Nephron (organoid): Measurements from ENCODE around the gene PLA2G5.
"Not testable (repeated sequence)": the region's sequence is repeated elsewhere in the genome, so short reads cannot be mapped to it uniquely, and the experiment has no call there.

Experiments
- H3K27ac Mint-ChIP-seq, 3 experiments: 2 replicates each; pipeline ENCODE4 v1.8.0; 2020; ENCODE audit warnings: mixed read lengths in 3 of 3, mild to moderate bottlenecking in 2 of 3, moderate library complexity in 1 of 3
- H3K27me3 Mint-ChIP-seq: 2 replicates; pipeline ENCODE4 v1.8.0; 2021; ENCODE audit warnings: low read depth, mild to moderate bottlenecking, moderate library complexity, mixed read lengths
- H3K36me3 Mint-ChIP-seq: 2 replicates; pipeline ENCODE4 v1.8.0; 2020; ENCODE audit warnings: low read depth, mixed read lengths
- H3K4me1 Mint-ChIP-seq: 2 replicates; pipeline ENCODE4 v1.8.0; 2020; ENCODE audit warnings: mixed read lengths
- H3K4me3 Mint-ChIP-seq, 3 experiments: 2 replicates each; pipeline ENCODE4 v1.8.0; 2020; ENCODE audit warnings: mild to moderate bottlenecking in 3 of 3, mixed read lengths in 3 of 3, moderate library complexity in 2 of 3
- H3K9me3 Mint-ChIP-seq: 2 replicates; pipeline ENCODE4 v1.8.0; 2020; ENCODE audit warnings: mixed read lengths
- CTCF ChIP-seq, 3 experiments: fragments of 200-600 bp; sonication (generic); IDR thresholded peaks; one replicate each; pipeline ENCODE4 v1.5.0; 2021; ENCODE audit warnings: antibody characterized with exemption in 3 of 3; ENCODE audit not compliant: unreplicated experiment in 3 of 3

Gene PLA2G5

GRCh38 chr1:20124456-20125057 is 54.6 kb downstream of the PLA2G5 start:
- Mint-ChIP-seq H3K4me1 (peaks cover 7% of the 10 kb centered on the region), H3K4me3 (no peak overlapping the region)
- TF ChIP-seq CTCF (IDR thresholded peaks at IDR 0.05; ENCODE audit: unreplicated experiment in 3 of 3), result no peak

GRCh38 chr1:20125100-20125499 is 55.1 kb downstream of the PLA2G5 start:
- H3K36me3 Mint-ChIP-seq, result no peaks in the 10 kb centered on the region
- peaks cover 7% of the 10 kb centered on the region for H3K4me1 Mint-ChIP-seq

More at GRCh38 chr1:20124456-20125057, 54.6 kb downstream of the PLA2G5 start:
- Mint-ChIP-seq H3K27me3 (peaks cover 37% of the 10 kb centered on the region), H3K27ac (no peak overlapping the region), H3K36me3 (no peaks in the 10 kb centered on the region), H3K9me3 (peaks cover 12% of the 10 kb centered on the region)

GRCh38 chr1:20126041-20126805 is 56.2 kb downstream of the PLA2G5 start:
- Mint-ChIP-seq H3K4me3 (no peak overlapping the region), H3K36me3 (no peaks in the 10 kb centered on the region), H3K4me1 (peaks cover 7% of the 10 kb centered on the region), H3K27me3 (peaks cover 30% of the 10 kb centered on the region), H3K27ac (no peak overlapping the region), H3K9me3 (peaks cover 19% of the 10 kb centered on the region)
- no peak for TF ChIP-seq CTCF (IDR thresholded peaks at IDR 0.05; ENCODE audit: unreplicated experiment in 3 of 3)

More at GRCh38 chr1:20125100-20125499, 55.1 kb downstream of the PLA2G5 start:
- peaks cover 32% of the 10 kb centered on the region for H3K27me3 Mint-ChIP-seq
- peaks cover 17% of the 10 kb centered on the region for H3K9me3 Mint-ChIP-seq
- H3K4me3 Mint-ChIP-seq, result no peak overlapping the region
- no peak for TF ChIP-seq CTCF (IDR thresholded peaks at IDR 0.05; ENCODE audit: unreplicated experiment in 3 of 3)
- no peak overlapping the region for H3K27ac Mint-ChIP-seq

- H3K9me3 Mint-ChIP-seq, result peaks cover 22% of the 10 kb centered on the region
Observed at GRCh38 chr1:20126806-20127440, 56.9 kb downstream of the PLA2G5 start.

GRCh38 chr1:20130518-20130917 is 60.5 kb downstream of the PLA2G5 start:
- not testable (repeated sequence) for H3K4me3 Mint-ChIP-seq, H3K27ac Mint-ChIP-seq, H3K27me3 Mint-ChIP-seq, H3K4me1 Mint-ChIP-seq, H3K36me3 Mint-ChIP-seq
- H3K9me3 Mint-ChIP-seq, result peaks cover 26% of the 10 kb centered on the region

More at GRCh38 chr1:20126806-20127440, 56.9 kb downstream of the PLA2G5 start:
- Mint-ChIP-seq H3K27me3 (peaks cover 23% of the 10 kb centered on the region), H3K4me3 (no peak overlapping the region), H3K27ac (no peak overlapping the region), H3K36me3 (no peaks in the 10 kb centered on the region), H3K4me1 (peaks cover 7% of the 10 kb centered on the region)
- TF ChIP-seq CTCF (IDR thresholded peaks at IDR 0.05; ENCODE audit: unreplicated experiment in 3 of 3), result no peak

GRCh38 chr1:20134995-20135394 is 65.0 kb downstream of the PLA2G5 start:
- H3K27ac Mint-ChIP-seq, result no peak overlapping the region
- H3K36me3 Mint-ChIP-seq, result no peaks in the 10 kb centered on the region
- H3K4me1 Mint-ChIP-seq, result no peaks in the 10 kb centered on the region
- no peaks in the 10 kb centered on the region for H3K27me3 Mint-ChIP-seq
- no peak overlapping the region for H3K4me3 Mint-ChIP-seq
- H3K9me3 Mint-ChIP-seq, result peaks cover 9% of the 10 kb centered on the region
- no peak for TF ChIP-seq CTCF (IDR thresholded peaks at IDR 0.05; ENCODE audit: unreplicated experiment in 3 of 3)
